K562 (cell line): ENCODE measurements around the gene METAP1D. TPM values are rescaled to one million over a fixed set of nuclear protein-coding genes. Genes with fewer than 3 reads are reported as not detected.

Experiments
- CBFB ChIP-seq: sonication (generic); formaldehyde crosslinking; IDR thresholded peaks from 2 replicates; pipeline ENCODE4 v1.4.0; 2020; ENCODE audit warnings: mild to moderate bottlenecking, missing genetic modification reagents
- FOXJ2 ChIP-seq: fragments of 200-800 bp; sonication (Bioruptor generic); IDR thresholded peaks from 2 replicates; pipeline ENCODE4 v1.6.1; 2016; ENCODE audit warnings: missing genetic modification characterization, missing compliant biosample characterization
- HMBOX1 ChIP-seq: sonication (generic); IDR thresholded peaks from 2 replicates; pipeline ENCODE4 v1.6.1; 2016
- HSF4 ChIP-seq: fragments of 250-450 bp; sonication (Bioruptor Pico); IDR thresholded peaks from 2 replicates; pipeline ENCODE4 v2.1.2; 2022; ENCODE audit warnings: mild to moderate bottlenecking, moderate library complexity, borderline replicate concordance
- KDM5B ChIP-seq: fragments of 200-600 bp; sonication (generic); IDR thresholded peaks from 2 replicates; pipeline ENCODE4 v1.6.1; 2012; ENCODE audit warnings: low read depth, mild to moderate bottlenecking, moderate library complexity, low read length, control low read depth, inconsistent platforms; ENCODE audit not compliant: insufficient replicate concordance
- MAFK ChIP-seq: IDR thresholded peaks from 2 replicates; pipeline ENCODE4 v1.6.1; 2011; ENCODE audit warnings: low read length, improper control_type of control experiment
- MEF2D ChIP-seq: conservative IDR thresholded peaks from 2 replicates; pipeline ENCODE4 v1.6.1; 2016; ENCODE audit warnings: low read depth, missing genetic modification characterization, missing compliant biosample characterization
- POLR2G ChIP-seq: fragments of 200-400 bp; formaldehyde crosslinking; IDR thresholded peaks from 2 replicates; pipeline ENCODE4 v1.6.1; 2017; ENCODE audit warnings: low read depth, mild to moderate bottlenecking, antibody characterized with exemption, low read length, moderate library complexity
- SAFB2 ChIP-seq: fragments of 200-400 bp; formaldehyde crosslinking; IDR thresholded peaks from 2 replicates; pipeline ENCODE4 v1.6.1; 2018; ENCODE audit warnings: borderline replicate concordance, low read length, low read depth, moderate library complexity; ENCODE audit not compliant: severe bottlenecking
- SIN3A ChIP-seq, 2 experiments: fragments of 150-350 bp in 1 of 2; IDR thresholded peaks; 2 replicates each; pipeline ENCODE4 v1.6.1; 2011 to 2016; ENCODE audit warnings: borderline replicate concordance in 2 of 2, low read depth in 2 of 2, low read length in 2 of 2, mild to moderate bottlenecking in 2 of 2, moderate library complexity in 2 of 2; ENCODE audit not compliant: control insufficient read depth in 1 of 2
- TEAD4 ChIP-seq, 2 experiments: sonication (generic) in 1 of 2; formaldehyde crosslinking in 1 of 2; IDR thresholded peaks; 2 replicates each; pipeline versions ENCODE4 v1.6.1 to v1.8.0; 2012 to 2022; ENCODE audit warnings: borderline replicate concordance in 1 of 2, inconsistent platforms in 1 of 2, low read length in 1 of 2, mild to moderate bottlenecking in 1 of 2, missing genetic modification reagents in 1 of 2
- ZBTB12 ChIP-seq: fragments of 250-450 bp; sonication (Bioruptor Pico); IDR thresholded peaks from 2 replicates; pipeline ENCODE4 v1.4.0; 2020
- ZC3H4 ChIP-seq: sonication (generic); formaldehyde crosslinking; IDR thresholded peaks from 2 replicates; pipeline ENCODE4 v1.9.0; 2021; ENCODE audit warnings: missing genetic modification reagents, borderline replicate concordance
- ZNF124 ChIP-seq: sonication (generic); formaldehyde crosslinking; IDR thresholded peaks from 2 replicates; pipeline ENCODE4 v1.8.1; 2022; ENCODE audit warnings: missing genetic modification reagents
- ZNF146 ChIP-seq: IDR thresholded peaks from one replicate; pipeline ENCODE4 v1.6.1; 2018; ENCODE audit warnings: missing compliant biosample characterization; ENCODE audit not compliant: unreplicated experiment
- ZNF224 ChIP-seq: sonication (generic); formaldehyde crosslinking; IDR thresholded peaks from 2 replicates; pipeline ENCODE4 v1.8.0; 2022; ENCODE audit warnings: mild to moderate bottlenecking, missing genetic modification reagents
- ZNF239 ChIP-seq: fragments of 250-450 bp; sonication (Bioruptor Pico); IDR thresholded peaks from 2 replicates; pipeline ENCODE4 v1.4.0; 2020; ENCODE audit warnings: mild to moderate bottlenecking
- ZNF280B ChIP-seq: fragments of 250-450 bp; sonication (Bioruptor Pico); IDR thresholded peaks from 2 replicates; pipeline ENCODE4 v1.5.1; 2021; ENCODE audit warnings: mild to moderate bottlenecking
- ZNF584 ChIP-seq: fragments of 200-800 bp; sonication (Bioruptor generic); IDR thresholded peaks from 2 replicates; pipeline ENCODE4 v1.6.1; 2016; ENCODE audit warnings: low read depth, mild to moderate bottlenecking, missing genetic modification characterization, missing compliant biosample characterization
- ZSCAN29 ChIP-seq: fragments of 450-650 bp; IDR thresholded peaks from 2 replicates; pipeline ENCODE4 v1.6.1; 2017
- polyA plus RNA-seq, 8 experiments: library from polyadenylated mRNA; depleted of rRNA in 4 of 8; stranded (reverse) in 5 of 8; unstranded in 3 of 8; fragments of >200 nt; fragmentation: Nextera tagmentation in 2 of 8; fragmentation: Illumina TruSeq in 1 of 8; extraction: Ambion mirVana in 2 of 8; extraction: Trizol in 1 of 8; gene quantifications; 2 replicates each; pipeline versions ENCODE4 v1.2.1 to v1.2.3, GENCODE V29; 2011 to 2014; ENCODE audit warnings: inconsistent platforms in 1 of 8, missing spikeins in 1 of 8
- total RNA-seq, 7 experiments: library from RNA; depleted of rRNA in 6 of 7; stranded (reverse); fragments of >200 nt in 6 of 7; fragmentation: Illumina TruSeq in 2 of 7; extraction: Trizol in 2 of 7; gene quantifications; 2 replicates each; pipeline versions ENCODE4 v1.2.1 to v1.2.3, GENCODE V29; 2011 to 2021; ENCODE audit warnings: low replicate concordance in 1 of 7

The METAP1D gene
- total and polyA plus RNA-seq, 9 of the 15 experiments (the other 6 are each of a cell fraction or from before 2014, with no cell fraction given), result 8.0 to 23.4 (median 15.7) TPM

GRCh38 chr2:172098650-172099471, 99.1 kb downstream of the METAP1D start (continued):
- TF ChIP-seq ZNF124, result no peak
- TF ChIP-seq CBFB (CRISPR knock-in tag), result 0 out of 2 replicates have a peak, but pooled peaks have one; percentile 14
- no peak for TF ChIP-seq ZNF146
- peak; percentile 93 for TF ChIP-seq POLR2G
- no peak for TF ChIP-seq FOXJ2 (tag)
- TF ChIP-seq MEF2D (tag), result no peak
- peak; percentile 51 for TF ChIP-seq ZNF584 (CRISPR knock-in tag)
- no peak for TF ChIP-seq ZC3H4
- TF ChIP-seq HSF4 (CRISPR knock-in tag), result 0 out of 2 replicates have a peak, but pooled peaks have one; percentile 17
- TF ChIP-seq ZNF280B (CRISPR knock-in tag), result no peak
- no peak for TF ChIP-seq SAFB2
- TF ChIP-seq ZBTB12 (CRISPR knock-in tag), result no peak
- TF ChIP-seq KDM5B, result peak; percentile 62
- TF ChIP-seq ZSCAN29, result no peak
- peak in 1 of 2 experiments; percentile 76; a peak in 1 of 4 replicates for TF ChIP-seq SIN3A (IDR thresholded peaks at IDR 0.05; ENCODE audit: borderline replicate concordance in 2 of 2, control insufficient read depth in 1 of 2, low read depth in 2 of 2, low read length in 2 of 2)
- TF ChIP-seq ZNF239 (CRISPR knock-in tag), result no peak
- TF ChIP-seq TEAD4 (IDR thresholded peaks at IDR 0.05; ENCODE audit: low read length), result peak; percentile 43
- no peak for TF ChIP-seq TEAD4 (CRISPR knock-in tag; IDR thresholded peaks at IDR 0.05; ENCODE audit: borderline replicate concordance)
- no peak for TF ChIP-seq MAFK
- TF ChIP-seq HMBOX1, result no peak; the same call in 1 of the 2 replicates
- TF ChIP-seq ZNF224 (CRISPR knock-in tag), result no peak
